GM04503 (cell line): ENCODE results near the gene KLK12.

Experiments
- DNase-seq: peaks from one replicate; pipeline ENCODE4 v3.0.0-alpha.2; 2012; ENCODE audit warnings: low read depth

Gene KLK12, protein sequence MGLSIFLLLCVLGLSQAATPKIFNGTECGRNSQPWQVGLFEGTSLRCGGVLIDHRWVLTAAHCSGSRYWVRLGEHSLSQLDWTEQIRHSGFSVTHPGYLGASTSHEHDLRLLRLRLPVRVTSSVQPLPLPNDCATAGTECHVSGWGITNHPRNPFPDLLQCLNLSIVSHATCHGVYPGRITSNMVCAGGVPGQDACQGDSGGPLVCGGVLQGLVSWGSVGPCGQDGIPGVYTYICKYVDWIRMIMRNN

DNA sequence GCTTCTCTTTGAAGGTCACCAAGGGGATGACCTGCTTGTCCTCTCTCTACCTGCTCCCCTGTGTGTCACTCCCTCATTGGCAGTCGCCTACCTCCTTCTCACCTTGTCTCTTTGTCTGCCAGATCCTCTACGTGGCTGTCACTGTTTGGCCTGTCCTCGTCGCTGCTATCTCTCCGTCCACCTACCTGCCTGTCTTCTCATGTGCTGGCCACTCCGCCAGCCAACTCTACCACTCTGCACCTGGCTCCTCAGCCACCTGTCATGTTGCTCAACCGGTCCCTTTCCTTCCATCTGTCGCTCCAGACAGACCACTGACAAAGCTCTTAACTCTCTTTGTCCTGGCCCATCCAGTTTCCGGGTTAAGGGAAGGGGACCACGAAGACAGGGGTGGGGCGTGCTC, at the start of gene KLK12:
Gene KLK12 (minus strand): TSS at position 299 of the 400 bp plus-strand sequence. CDS start 381 bp downstream, outside the sequence.
- DNase-seq = no peak

DNA sequence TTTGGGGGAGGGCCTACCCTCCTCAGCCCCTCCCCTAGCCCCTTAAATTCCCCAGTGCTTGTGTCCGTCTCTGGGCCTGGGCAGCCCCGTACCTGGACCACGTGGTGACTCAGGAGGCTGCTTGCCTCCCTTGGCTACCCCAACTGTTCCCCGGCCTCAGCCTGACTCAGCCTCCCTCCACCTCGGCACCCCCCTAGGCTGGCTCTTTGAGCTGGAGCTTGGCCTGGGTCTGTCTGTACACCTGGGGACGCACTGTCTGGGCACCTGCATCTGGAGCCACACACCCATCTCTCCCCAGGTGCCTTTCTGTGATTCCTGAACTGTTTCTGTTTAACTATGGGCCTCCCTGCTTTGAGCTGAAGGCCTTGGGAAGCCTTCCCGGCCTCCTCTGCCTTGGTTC, 49.7 kb upstream of the KLK12 start:
- no peak for DNase-seq

- DNase-seq = no peak
Observed at GRCh38 chr19:51083783-51084182, 49.0 kb upstream of the KLK12 start.

DNA sequence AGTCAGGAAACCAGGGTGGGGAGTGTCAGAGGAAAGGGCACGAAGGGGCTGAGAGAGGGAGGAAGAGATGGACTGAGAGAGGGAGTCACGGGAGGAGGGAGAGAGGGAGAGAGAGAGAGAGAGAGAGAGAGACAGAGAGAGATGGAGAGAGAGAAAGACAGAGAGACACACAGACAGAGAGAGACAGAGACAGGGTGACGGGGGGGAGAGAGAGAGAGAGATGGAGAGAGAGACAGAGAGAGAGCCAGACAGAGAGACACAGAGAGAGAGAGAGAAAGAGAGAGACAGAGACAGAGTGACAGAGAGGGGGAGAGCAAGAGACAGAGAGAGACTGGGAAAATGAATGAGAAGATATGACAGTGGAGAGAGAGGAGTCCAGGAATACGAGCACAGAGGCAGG, 48.4 kb upstream of the KLK12 start:
- DNase-seq = no peak

DNA sequence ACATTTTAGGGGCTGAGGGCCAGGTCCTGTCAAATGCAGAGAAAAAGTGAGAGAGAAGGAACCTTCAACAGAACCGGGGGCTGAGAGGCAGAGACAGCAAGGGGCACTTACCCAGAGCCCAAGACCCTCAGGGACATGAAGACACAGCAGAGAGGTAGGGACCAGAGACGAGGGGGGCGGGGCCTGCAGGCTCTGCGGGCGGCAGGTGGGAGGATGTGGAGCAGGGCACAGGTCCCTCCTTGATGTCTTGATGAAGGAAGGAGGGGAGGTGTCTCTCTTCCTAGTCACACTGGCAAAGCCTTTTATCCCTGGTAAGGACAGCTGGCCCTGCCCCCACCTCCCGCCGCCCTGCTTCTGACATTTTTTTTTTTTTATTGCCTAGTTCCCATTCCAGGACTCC, 47.8 kb upstream of the KLK12 start, which contains the start of gene KLK14:
Gene KLK14 (minus strand): TSS at position 277 of the 400 bp plus-strand sequence. CDS start 273 bp downstream, at position 4.
- no peak for DNase-seq

DNA sequence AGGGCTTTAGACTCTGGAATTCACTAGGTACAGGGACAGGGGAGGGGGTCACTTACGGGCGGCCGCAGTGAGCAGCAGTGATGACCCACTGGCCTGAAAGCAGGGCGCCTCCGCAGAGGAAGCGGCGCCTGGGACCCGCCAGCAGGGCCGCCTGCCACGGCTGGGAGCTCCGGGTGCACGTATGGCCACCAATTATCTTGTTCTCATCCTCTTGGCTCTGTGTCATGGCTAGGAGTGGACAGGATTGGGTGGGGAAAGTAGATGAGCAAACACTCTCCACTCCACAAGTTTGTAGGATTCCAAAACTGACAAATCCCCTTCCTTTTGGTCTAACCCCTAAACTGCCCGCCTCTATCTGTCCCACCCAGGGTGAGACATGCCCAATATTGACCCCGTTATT, 46.7 kb upstream of the KLK12 start:
- no peak for DNase-seq

DNA sequence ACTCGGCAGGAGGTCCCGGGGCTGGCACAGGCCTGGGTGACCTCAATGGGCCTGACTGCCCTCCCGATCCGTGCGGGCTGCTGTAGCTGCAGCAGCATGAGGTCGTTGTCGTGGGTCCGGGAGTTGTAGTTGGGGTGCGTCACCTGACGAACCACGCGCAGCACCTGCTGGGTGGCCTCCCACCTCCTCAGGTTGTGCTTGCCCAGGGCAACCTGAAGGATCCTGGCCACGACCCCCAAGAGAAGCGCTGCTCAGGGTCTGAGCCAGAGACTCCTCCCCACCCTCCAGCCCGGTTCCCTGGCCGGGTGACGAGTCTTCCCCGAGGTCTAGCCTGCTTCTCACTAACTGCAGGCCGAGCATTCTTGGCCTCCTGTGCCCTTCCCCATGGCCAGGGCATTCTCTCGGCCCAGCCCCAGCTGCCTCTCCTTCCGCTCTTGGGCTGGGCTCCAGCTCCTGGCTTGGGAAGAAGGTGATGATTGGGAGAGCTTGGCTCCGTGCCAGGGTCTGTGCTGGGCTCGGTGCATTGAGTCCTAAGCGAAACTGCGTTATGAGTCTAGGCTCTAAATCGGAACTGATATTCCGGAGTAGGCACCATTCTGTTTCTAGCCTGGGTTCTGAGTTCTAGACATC, 44.8 kb upstream of the KLK12 start:
- DNase-seq = no peak

DNA sequence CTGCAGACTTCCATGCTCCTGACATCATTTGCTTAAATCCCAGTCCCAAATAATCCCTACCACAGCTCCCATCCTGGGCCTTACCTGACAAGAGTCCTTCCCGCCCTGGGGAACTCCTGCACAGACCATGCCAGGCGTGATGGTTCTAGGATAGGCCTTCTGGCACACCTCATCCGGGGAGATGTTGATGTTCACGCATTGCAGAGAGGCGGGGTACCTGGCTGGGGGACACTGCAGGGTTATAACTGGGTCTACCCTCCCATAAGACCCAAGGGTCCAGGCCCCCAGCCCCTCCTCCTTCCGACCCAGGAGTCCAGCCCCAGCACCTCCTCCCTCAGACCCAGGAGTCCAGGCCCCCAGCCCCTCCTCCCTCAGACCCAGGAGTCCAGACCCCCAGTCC, 43.9 kb upstream of the KLK12 start:
- DNase-seq = no peak

GRCh38 chr19:51078104-51078503, 43.3 kb upstream of the KLK12 start:
- DNase-seq = no peak

DNA sequence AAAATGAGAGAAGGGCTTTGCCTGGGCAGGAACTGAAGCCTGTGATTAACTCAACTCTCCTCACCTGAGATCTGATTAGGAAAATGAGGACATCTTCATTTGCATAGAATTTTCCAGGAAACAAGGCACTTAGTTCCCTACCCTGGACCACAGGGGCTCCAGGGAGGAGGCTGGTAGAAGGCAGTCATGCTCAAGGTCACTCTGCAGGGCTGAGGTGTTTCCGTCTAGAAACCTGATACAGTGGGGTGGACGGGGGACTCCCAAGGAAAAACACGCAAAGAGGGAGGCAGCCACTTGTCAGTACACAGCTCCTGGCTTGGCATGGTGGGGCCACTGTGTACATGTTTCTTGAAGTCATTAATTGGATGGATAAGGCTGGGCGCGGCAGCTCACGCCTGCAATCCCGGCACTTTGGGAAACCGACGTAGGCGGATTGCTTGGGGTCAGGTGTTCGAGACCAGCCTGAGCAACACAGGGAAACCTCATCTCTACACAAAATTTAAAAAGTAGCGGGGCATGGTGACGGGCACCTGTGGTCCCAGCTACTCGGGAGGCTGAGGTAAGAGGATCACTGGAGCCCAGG, 41.9 kb upstream of the KLK12 start:
- DNase-seq = no peak

- no peak for DNase-seq
Observed at GRCh38 chr19:51075998-51076397, 41.2 kb upstream of the KLK12 start.

- no peak for DNase-seq
Observed at GRCh38 chr19:51071095-51071405, 36.2 kb upstream of the KLK12 start.

DNA sequence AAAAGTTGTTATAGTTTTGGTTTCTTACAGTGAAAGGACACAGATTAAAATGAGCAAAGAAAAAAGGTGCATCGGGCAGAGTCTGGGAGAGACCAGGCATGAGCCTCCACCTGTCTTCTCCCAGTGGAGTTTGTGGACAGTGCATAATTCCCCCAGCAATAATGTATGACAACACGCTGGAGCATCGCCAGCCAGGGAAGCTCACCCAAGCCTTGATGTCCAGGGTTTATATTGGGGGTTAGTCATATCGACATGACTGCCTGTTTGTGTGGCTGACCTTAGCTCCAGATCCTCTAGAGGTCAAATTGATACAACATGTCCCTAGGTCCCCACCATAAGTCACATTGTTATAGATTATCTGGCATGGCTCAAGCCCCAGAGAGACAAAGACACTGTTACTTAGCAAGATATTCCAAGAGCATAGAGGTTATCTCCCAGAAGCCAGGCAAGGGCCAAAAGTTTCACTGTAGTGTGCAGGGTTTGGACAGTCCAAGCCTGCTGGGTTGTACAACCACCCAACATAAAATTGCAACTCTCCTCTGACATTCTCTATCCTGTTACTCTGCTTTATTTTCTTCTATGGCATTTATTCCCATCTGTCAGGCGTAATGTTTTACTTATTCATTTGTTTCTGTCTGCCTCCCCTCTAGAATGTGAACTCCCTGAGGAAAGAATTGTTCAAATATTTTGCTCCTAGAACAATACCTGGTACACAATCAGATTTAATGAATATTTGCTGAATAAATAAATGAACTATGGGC, 35.7 kb upstream of the KLK12 start:
- DNase-seq = no peak

DNA sequence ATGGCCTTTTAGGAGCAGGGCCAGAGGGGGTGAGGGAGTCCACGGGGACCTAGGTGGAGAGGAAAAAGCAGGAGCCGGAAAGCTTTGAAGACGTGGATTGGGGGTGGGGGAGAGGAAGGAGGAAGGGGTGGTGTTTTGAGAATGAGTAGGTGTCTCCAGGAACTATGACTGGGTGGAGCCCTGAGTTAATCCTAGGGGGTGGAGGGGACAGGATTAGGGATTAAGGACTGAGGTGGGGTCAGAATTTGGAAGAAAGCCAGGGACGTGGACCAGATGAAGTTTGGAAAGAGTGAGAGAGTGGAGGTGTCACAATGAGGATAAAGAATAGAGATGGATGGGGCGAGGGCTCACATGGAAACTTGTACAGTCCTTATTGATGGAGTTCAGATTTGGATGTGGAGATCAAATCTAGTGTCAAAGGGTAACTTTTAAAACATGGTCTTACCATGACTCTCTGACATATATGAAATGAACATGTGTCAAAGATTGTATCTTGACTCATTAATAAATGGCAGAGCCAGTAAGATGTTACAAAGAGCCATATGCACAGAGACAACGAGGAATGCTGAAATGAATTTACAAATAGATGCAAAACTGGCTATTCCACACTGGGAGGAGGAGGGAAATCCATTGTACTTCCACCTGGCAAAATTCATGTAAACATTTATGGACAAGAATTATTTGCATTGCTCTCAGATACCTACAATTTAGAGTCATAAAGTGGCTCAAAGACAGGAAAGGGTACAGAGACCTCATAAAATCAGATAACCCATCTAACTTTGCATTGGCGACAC, 31.8 kb upstream of the KLK12 start:
- no peak for DNase-seq

DNA sequence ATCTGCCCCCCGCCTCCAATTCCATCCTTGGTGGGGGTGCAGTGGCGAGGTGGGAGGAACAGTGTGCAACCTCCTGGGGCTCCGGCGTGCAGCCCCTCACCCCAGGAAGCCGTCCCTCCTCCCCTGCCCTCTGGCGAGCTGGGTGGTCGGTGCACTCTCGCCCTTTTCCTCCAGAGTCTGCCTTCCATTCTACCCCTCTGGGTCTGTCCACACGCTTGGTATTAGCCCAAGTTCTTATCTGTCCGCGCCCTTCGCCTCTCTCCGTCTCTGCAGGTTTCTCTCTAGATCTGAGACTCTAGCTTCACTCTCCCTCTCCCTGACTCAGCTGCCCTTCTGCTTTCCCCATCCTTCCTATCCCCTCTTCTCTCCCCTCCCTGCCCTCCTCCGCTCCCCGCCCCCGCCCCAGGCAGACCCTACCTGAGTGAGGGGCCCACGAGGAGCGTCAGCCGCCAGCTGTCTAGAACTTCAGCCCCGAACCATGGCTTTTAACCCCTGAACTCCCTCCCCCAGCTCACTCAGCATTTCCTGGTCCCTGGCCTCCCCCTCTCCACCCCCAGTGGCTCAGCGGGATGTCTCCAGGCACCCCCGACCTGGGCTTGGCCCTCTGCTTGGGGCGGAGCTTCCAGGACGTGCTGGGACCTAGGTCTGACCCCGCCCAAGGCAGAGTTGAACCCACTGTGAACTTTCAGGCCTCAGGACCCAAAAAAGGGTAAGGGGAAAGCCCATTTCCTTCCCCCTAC, 30.6 kb upstream of the KLK12 start:
- DNase-seq = no peak

DNA sequence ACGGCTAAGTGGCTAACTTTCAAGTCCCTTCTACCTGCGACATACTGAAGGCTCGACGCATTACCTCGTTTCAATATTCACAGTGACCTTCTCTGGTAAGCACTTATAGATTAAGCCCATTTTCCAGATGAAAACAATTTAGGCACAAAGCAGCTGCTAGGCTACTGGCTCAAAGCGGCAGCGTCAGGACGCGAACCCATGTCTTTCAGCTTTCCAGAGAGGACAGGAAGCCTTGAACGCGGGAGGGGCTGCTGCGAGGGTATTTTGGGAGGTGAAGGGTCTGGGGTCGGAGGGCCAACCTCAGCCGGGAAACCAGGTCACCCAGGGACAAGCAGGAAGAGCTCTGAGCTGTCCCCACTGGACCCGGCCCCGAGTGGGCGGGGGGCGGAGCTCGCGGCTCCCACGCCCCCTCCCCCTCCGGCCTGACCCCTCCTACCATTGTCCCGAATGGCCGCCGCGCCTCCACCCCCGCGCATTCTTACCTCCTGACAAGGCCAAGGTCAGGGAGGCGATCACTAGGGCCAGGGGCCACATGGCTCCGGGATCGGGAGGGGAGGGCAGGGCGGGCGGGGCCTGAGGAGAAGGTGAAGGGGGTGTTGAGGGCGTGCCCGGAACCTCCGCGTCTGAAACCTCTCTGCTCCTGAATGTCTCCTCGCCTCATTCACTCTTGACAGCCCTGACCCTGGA, 29.9 kb upstream of the KLK12 start, which contains the start of gene KLK13:
Gene KLK13 (minus strand): TSS at position 559 of the 687 bp plus-strand sequence. CDS start 25 bp downstream, at position 534.
- no peak for DNase-seq

DNA sequence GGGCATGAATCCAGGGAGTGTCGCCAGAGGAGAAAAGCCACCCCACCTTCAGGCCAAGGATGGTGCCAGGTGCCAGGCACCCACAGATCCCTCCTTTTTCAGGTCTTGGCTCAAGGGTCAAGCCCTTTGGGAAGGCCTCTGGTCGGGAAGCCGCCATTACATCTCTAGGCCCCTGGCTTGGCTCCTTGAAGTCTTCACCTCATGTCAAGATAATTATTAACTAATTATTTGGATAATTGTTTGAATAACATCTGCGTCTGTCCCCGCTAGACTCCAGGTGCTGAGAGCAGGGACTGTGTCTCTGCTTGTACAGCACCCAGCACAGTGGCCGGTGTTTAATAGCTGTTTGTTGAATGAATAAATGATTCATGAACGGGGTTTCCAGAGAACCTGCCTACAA, 28.9 kb upstream of the KLK12 start:
- no peak for DNase-seq

GRCh38 chr19:51060973-51061372, 26.2 kb upstream of the KLK12 start:
- DNase-seq = no peak

DNA sequence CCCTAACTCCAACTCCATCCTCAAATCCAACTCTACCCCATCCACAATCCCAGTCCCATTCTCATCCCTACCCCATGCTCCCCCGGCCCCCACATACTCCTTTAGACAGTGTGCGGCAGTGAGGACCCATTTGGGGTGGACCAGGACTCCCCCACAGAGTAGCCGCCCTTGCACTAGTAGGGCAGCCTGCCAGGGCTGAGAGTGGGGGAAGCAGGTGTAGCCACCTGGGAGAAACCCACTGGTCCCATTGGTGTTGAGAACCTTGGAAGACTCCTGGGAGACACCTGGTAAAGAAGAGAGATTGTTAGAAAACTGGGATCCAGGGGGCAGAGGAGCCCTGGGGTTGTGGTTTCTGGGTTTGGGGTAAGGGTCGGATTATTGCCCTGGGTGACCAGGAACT, 25.5 kb upstream of the KLK12 start:
- DNase-seq = no peak

DNA sequence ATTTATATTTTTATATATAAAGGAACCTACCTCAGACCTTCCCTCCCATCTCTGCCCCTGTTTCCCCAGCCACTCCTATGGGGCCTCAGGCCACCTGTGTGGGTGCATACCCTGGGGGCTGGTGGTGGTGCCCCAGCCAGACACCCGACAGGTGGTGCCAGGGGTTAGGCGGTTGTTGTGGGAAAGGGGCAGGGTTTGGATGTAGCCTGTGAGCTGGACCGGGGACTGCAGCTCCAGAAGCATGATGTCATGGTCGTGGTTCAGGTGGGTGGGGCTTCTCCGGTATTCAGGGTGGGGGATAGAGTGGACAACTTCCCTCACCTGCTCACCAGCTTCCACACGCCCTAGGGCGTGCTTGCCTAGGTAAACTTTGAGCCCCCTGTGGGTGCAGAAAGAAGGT, 24.9 kb upstream of the KLK12 start:
- DNase-seq = no peak

GRCh38 chr19:51055866-51056265, 21.1 kb upstream of the KLK12 start:
- DNase-seq = no peak
